IMR-90 (cell line): ENCODE data around the gene CDADC1. TPM values are rescaled to one million over a fixed set of nuclear protein-coding genes. Genes with fewer than 3 reads are reported as not detected.

Source experiments
- ATAC-seq: fragments of 200-7000 bp; cut with Tn5 transposase; 2 replicates; pipeline ENCODE4 v1.9.1; 2020; ENCODE audit warnings: low read depth, mild to moderate bottlenecking, moderate library complexity
- BruUV-seq: library from RNA; stranded (reverse); fragments of 400-500 nt; replicated peaks from 2 replicates; lab custom pipeline; 2021; lab: Mats Ljungman, UMichigan
- CTCF ChIA-PET: fragments of 300-600 bp; formaldehyde crosslinking; extraction: SDS; loops from one replicate; lab custom pipeline; 2021; ENCODE audit warnings: antibody characterized with exemption; lab: Yijun Ruan, JAX
- POLR2A ChIA-PET: fragments of 300-600 bp; sonication (Branson Sonifier 250); formaldehyde crosslinking; loops from one replicate; lab custom pipeline; 2022; ENCODE audit warnings: antibody characterized with exemption; ENCODE audit not compliant: unreplicated experiment; lab: Charles Lee
- DNase-seq: peaks from one replicate; pipeline ENCODE4 v3.0.0; 2013
- H2AFZ ChIP-seq: replicated peaks from 2 replicates; pipeline ENCODE3; 2013; ENCODE audit warnings: low read length, mild to moderate bottlenecking; ENCODE audit not compliant: poor library complexity
- H2AK5ac ChIP-seq: 2 replicates; pipeline ENCODE4 v1.6.1; 2013; ENCODE audit warnings: low read depth, low read length, inconsistent platforms
- H2AK9ac ChIP-seq: replicated peaks from 2 replicates; pipeline ENCODE3; 2013; ENCODE audit warnings: mild to moderate bottlenecking, low read depth, low read length, moderate library complexity; ENCODE audit not compliant: poor library complexity
- H2BK120ac ChIP-seq: 2 replicates; pipeline ENCODE4 v1.6.1; 2013; ENCODE audit warnings: low read depth, low read length, inconsistent platforms
- H2BK15ac ChIP-seq: 3 replicates; pipeline ENCODE4 v1.6.1; 2013; ENCODE audit warnings: low read depth, low read length, inconsistent platforms
- H2BK20ac ChIP-seq: 2 replicates; pipeline ENCODE4 v1.6.1; 2013; ENCODE audit warnings: low read depth, mild to moderate bottlenecking, inconsistent platforms, low read length, moderate library complexity
- H2BK5ac ChIP-seq: 2 replicates; pipeline ENCODE4 v1.6.1; 2013; ENCODE audit warnings: mild to moderate bottlenecking, low read depth, low read length, inconsistent platforms; ENCODE audit not compliant: poor library complexity, severe bottlenecking
- H3K14ac ChIP-seq: replicated peaks from 2 replicates; pipeline ENCODE4 v1.6.1; 2013; ENCODE audit warnings: low read depth, low read length, inconsistent platforms
- H3K18ac ChIP-seq: 2 replicates; pipeline ENCODE4 v1.6.1; 2013; ENCODE audit warnings: low read depth, low read length, control low read depth
- H3K23ac ChIP-seq: 2 replicates; pipeline ENCODE4 v1.6.1; 2013; ENCODE audit warnings: low read depth, low read length, inconsistent platforms
- H3K27ac ChIP-seq: 2 replicates; pipeline ENCODE4 v1.5.1; 2013; ENCODE audit warnings: mild to moderate bottlenecking, control low read depth, low read length; ENCODE audit not compliant: insufficient read depth
- H3K27me3 ChIP-seq: 2 replicates; pipeline ENCODE4 v1.6.1; 2013; ENCODE audit warnings: low read length; ENCODE audit not compliant: control insufficient read depth, insufficient read depth
- H3K36me3 ChIP-seq: 2 replicates; pipeline ENCODE4 v1.6.1; 2013; ENCODE audit warnings: low read length, mixed read lengths; ENCODE audit not compliant: control insufficient read depth, insufficient read depth
- H3K4ac ChIP-seq: 2 replicates; pipeline ENCODE4 v1.6.1; 2013; ENCODE audit warnings: low read depth, low read length, inconsistent platforms
- H3K4me1 ChIP-seq: 2 replicates; pipeline ENCODE4 v1.6.1; 2013; ENCODE audit warnings: low read length, mixed read lengths; ENCODE audit not compliant: control insufficient read depth, insufficient read depth
- H3K4me2 ChIP-seq: 2 replicates; pipeline ENCODE4 v1.6.1; 2013; ENCODE audit warnings: low read depth, mild to moderate bottlenecking, control low read depth, low read length, moderate library complexity
- H3K4me3 ChIP-seq: 2 replicates; pipeline ENCODE4 v1.5.1; 2013; ENCODE audit warnings: low read depth, mild to moderate bottlenecking, control low read depth, low read length, moderate library complexity; ENCODE audit not compliant: insufficient read depth
- H3K56ac ChIP-seq: 2 replicates; pipeline ENCODE4 v1.6.1; 2013; ENCODE audit warnings: low read length, inconsistent platforms; ENCODE audit not compliant: insufficient read depth; ENCODE audit errors: extremely low read depth
- H3K79me1 ChIP-seq, 2 experiments: 2 replicates each; pipeline ENCODE4 v1.6.1; 2013; ENCODE audit warnings: low read length in 2 of 2, inconsistent platforms in 1 of 2, low read depth in 1 of 2
- H3K9ac ChIP-seq: 2 replicates; pipeline ENCODE4 v1.6.1; 2013; ENCODE audit warnings: low read depth, low read length, control low read depth
- H3K9me1 ChIP-seq: 2 replicates; pipeline ENCODE4 v1.6.1; 2013; ENCODE audit warnings: low read length, inconsistent platforms; ENCODE audit not compliant: insufficient read depth
- H3K9me3 ChIP-seq: 2 replicates; pipeline ENCODE4 v1.6.1; 2013; ENCODE audit warnings: low read length; ENCODE audit not compliant: control insufficient read depth, insufficient read depth
- H4K20me1 ChIP-seq: 2 replicates; pipeline ENCODE4 v1.6.1; 2013; ENCODE audit warnings: low read length, inconsistent platforms; ENCODE audit not compliant: insufficient read depth
- H4K5ac ChIP-seq: 2 replicates; pipeline ENCODE4 v1.6.1; 2013; ENCODE audit warnings: mild to moderate bottlenecking, low read depth, low read length, control low read depth
- H4K8ac ChIP-seq, 2 experiments: 2 replicates each; pipeline ENCODE4 v1.6.1; 2013; ENCODE audit warnings: low read depth in 2 of 2, low read length in 2 of 2, control low read depth in 1 of 2, inconsistent platforms in 1 of 2
- H4K91ac ChIP-seq: 2 replicates; pipeline ENCODE4 v1.6.1; 2013; ENCODE audit warnings: low read depth, low read length, inconsistent platforms; ENCODE audit not compliant: insufficient read depth
- BHLHE40 ChIP-seq: fragments of 150-350 bp; IDR thresholded peaks from 2 replicates; pipeline ENCODE4 v1.6.1; 2016; ENCODE audit warnings: mild to moderate bottlenecking, low read depth, low read length
- CHD1 ChIP-seq: IDR thresholded peaks from 2 replicates; pipeline ENCODE4 v1.6.1; 2012; ENCODE audit warnings: low read depth, low read length, improper control_type of control experiment
- FOS ChIP-seq: fragments of 150-350 bp; IDR thresholded peaks from 2 replicates; pipeline ENCODE4 v1.6.1; 2016; ENCODE audit warnings: low read depth, low read length
- MAZ ChIP-seq: IDR thresholded peaks from 2 replicates; pipeline ENCODE4 v1.6.1; 2012; ENCODE audit warnings: low read depth, mild to moderate bottlenecking, low read length, improper control_type of control experiment, moderate library complexity, borderline replicate concordance
- MXI1 ChIP-seq: IDR thresholded peaks from 2 replicates; pipeline ENCODE4 v1.6.1; 2012; ENCODE audit warnings: low read depth, mild to moderate bottlenecking, low read length, moderate library complexity, borderline replicate concordance
- RCOR1 ChIP-seq: IDR thresholded peaks from 2 replicates; pipeline ENCODE4 v1.6.1; 2012; ENCODE audit warnings: mild to moderate bottlenecking, low read length, improper control_type of control experiment; ENCODE audit not compliant: insufficient replicate concordance
- RFX5 ChIP-seq: IDR thresholded peaks from 2 replicates; pipeline ENCODE4 v1.8.0; 2012; ENCODE audit warnings: low read depth, mild to moderate bottlenecking, low read length, moderate library complexity
- SMC3 ChIP-seq: fragments of 150-350 bp; IDR thresholded peaks from 2 replicates; pipeline ENCODE4 v1.6.1; 2016; ENCODE audit warnings: low read depth, mild to moderate bottlenecking, antibody characterized with exemption, low read length, moderate library complexity
- USF2 ChIP-seq: fragments of 150-350 bp; IDR thresholded peaks from 2 replicates; pipeline ENCODE4 v1.6.1; 2017; ENCODE audit warnings: mild to moderate bottlenecking, antibody characterized with exemption, low read length, low read depth
- WGBS, 2 experiments: methylation state at CpG; one replicate each; pipeline versions ENCODE4 v1.1.5 to v1.1.7; 2013; ENCODE audit warnings: missing lambda C conversion rate in 2 of 2; ENCODE audit not compliant: insufficient read length in 1 of 2; ENCODE audit errors: extremely low coverage in 2 of 2; 5-methylcytosine and 5-hydroxymethylcytosine counted together
- dilution Hi-C: fragments of 300-500 bp; cut with HindIII; formaldehyde crosslinking; loops from one replicate; pipeline ENCODE4 v1.14.3; 2018; ENCODE audit warnings: low sequenced_read_pairs; ENCODE audit not compliant: unreplicated experiment
- in situ Hi-C: fragments of 300-500 bp; cut with MboI; formaldehyde crosslinking; loops from 3 replicates; pipeline ENCODE4 v1.14.3; 2019; ENCODE audit warnings: low sequenced_read_pairs, inconsistent platforms, mixed read lengths
- intact Hi-C: fragments of 100-400 bp; cut with micrococcal nuclease; formaldehyde crosslinking; loops from 2 replicates; pipeline ENCODE4 v1.10.0; 2022
- polyA plus RNA-seq, 3 experiments: library from polyadenylated mRNA; depleted of rRNA; stranded (reverse); fragments of >200 nt; gene quantifications; 2 replicates each; pipeline ENCODE4 v1.2.3, GENCODE V29; 2012; ENCODE audit warnings: low replicate concordance in 1 of 3
- total RNA-seq: library from RNA; depleted of rRNA; stranded (reverse); fragments of >200 nt; gene quantifications from 2 replicates; pipeline ENCODE4 v1.2.3, GENCODE V29; 2012
- TF ChIP-seq, protein P1 (sequence below): fragments of 150-350 bp; IDR thresholded peaks from 2 replicates; pipeline ENCODE4 v1.6.1; 2016; ENCODE audit warnings: low read depth, mild to moderate bottlenecking, low read length, moderate library complexity, borderline replicate concordance

The CDADC1 gene
- total and polyA plus RNA-seq, 2 of the 4 experiments (the other 2 are of a cell fraction): 0.54 to 2.6 TPM

- TF ChIP-seq SMC3: no peak
Measured at GRCh38 chr13:49314344-49314882, 66.7 kb downstream of the CDADC1 start (continued).

DNA sequence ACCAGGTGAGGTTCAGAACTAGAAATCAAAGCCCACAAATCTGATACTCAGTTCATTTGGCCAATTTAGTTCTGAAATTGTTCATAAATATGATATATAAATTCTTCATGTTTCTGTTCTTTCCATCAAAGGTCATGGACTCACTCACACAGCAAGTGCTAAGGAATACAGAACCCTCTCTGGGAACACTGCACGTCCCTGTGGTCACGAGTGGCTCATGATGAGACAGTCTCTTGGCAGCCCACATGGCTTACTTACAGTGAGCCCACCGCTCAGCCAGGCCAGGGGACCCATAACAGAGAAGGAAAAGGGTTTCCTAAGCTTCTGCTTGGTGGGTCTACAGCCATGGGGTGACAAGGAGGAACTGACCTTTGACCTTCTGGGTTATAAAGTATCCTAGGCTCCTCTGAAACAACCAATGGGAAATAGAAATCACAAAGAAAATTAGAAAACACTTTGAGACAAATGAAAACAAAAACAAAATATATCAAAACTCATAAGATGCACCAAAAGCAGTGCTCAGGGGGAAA is 67.4 kb downstream of the CDADC1 start:
- Histone ChIP-seq H2AFZ (peak overlapping the region; percentile 39), H3K36me3 (peaks cover 3% of the 10 kb centered on the region; the same call in 1 of the 2 replicates), H2BK5ac (peak overlapping the region; percentile 99), H4K20me1 (no peaks in the 10 kb centered on the region), H3K14ac (peak overlapping the region; percentile 80), H3K9me1 (peaks cover 22% of the 10 kb centered on the region), H3K4ac (peak overlapping the region; percentile 98), H2BK20ac (peak overlapping the region; percentile 98), H3K9ac (no peak overlapping the region; the same call in 1 of the 2 replicates), H4K8ac (peak overlapping the region; percentile 90 to 97), H2BK120ac (peak overlapping the region; percentile 95), H3K4me2 (peak overlapping the region; percentile 73; the same call in 1 of the 2 replicates), H3K79me1 (peaks cover 3 to 18% of the 10 kb centered on the region in 2 experiments; a peak in 2 of 4 replicates), H3K9me3 (no peaks in the 10 kb centered on the region), H3K56ac (peak overlapping the region; percentile 98), H2BK15ac (peak overlapping the region; percentile 96), H3K4me1 (peaks cover 18% of the 10 kb centered on the region), H3K18ac (peak overlapping the region; percentile 90), H3K4me3 (no peak overlapping the region), H4K91ac (peak overlapping the region; percentile 98), H2AK5ac (peak overlapping the region; percentile 97), H2AK9ac (peak overlapping the region; percentile 18), H3K27me3 (no peaks in the 10 kb centered on the region), H3K27ac (peak overlapping the region; percentile 97), H4K5ac (peak overlapping the region; percentile 98), H3K23ac (peak overlapping the region; percentile 91)
- WGBS, 2 experiments: 60% methylated on average over 1 of the region's 3 CpGs; no CpG with 5 or more reads in 1 of the 2 experiments
- peak; percentile 38; the same call in 1 of the 2 replicates for TF ChIP-seq USF2
- no peak for TF ChIP-seq RFX5
- TF ChIP-seq SMC3: no peak
- no peak for TF ChIP-seq RCOR1
- TF ChIP-seq, protein P1, sequence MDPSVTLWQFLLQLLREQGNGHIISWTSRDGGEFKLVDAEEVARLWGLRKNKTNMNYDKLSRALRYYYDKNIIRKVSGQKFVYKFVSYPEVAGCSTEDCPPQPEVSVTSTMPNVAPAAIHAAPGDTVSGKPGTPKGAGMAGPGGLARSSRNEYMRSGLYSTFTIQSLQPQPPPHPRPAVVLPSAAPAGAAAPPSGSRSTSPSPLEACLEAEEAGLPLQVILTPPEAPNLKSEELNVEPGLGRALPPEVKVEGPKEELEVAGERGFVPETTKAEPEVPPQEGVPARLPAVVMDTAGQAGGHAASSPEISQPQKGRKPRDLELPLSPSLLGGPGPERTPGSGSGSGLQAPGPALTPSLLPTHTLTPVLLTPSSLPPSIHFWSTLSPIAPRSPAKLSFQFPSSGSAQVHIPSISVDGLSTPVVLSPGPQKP: no peak
- TF ChIP-seq CHD1: no peak
- no peak for TF ChIP-seq MAZ
- peak; percentile 43; the same call in 1 of the 2 replicates for TF ChIP-seq BHLHE40
- TF ChIP-seq MXI1: no peak
- no peak for TF ChIP-seq FOS
- BruUV-seq: no TSS peak
- ATAC-seq (no peak), DNase-seq (peak; percentile 75)
- ChIA-PET POLR2A (no interaction called here), CTCF (interaction anchor here (1.6 kb wide), 1 partner anchor 120 kb away, joined by 4 read pairs; no protein-coding TSS in a partner anchor)
- intact Hi-C loops: loop anchor here (2.0 kb wide), 1 partner anchor 130 kb away; the partner anchor contains the start of genes CAB39L and SETDB2
- dilution Hi-C loops: no loop called here
- in situ Hi-C loops: no loop called here
